ENCODE data around the gene MASP1.

MASP1 gene

GRCh38 chr3:187295316-187296034 lies 3.9 kb upstream of the MASP1 start:
- no peak for TF ChIP-seq CTCF (IDR thresholded peaks at IDR 0.05)
- Histone ChIP-seq H3K27ac (no peak overlapping the region), H3K4me3 (no peak overlapping the region)
- no peak for DNase-seq (ENCODE audit: low spot score)

DNA sequence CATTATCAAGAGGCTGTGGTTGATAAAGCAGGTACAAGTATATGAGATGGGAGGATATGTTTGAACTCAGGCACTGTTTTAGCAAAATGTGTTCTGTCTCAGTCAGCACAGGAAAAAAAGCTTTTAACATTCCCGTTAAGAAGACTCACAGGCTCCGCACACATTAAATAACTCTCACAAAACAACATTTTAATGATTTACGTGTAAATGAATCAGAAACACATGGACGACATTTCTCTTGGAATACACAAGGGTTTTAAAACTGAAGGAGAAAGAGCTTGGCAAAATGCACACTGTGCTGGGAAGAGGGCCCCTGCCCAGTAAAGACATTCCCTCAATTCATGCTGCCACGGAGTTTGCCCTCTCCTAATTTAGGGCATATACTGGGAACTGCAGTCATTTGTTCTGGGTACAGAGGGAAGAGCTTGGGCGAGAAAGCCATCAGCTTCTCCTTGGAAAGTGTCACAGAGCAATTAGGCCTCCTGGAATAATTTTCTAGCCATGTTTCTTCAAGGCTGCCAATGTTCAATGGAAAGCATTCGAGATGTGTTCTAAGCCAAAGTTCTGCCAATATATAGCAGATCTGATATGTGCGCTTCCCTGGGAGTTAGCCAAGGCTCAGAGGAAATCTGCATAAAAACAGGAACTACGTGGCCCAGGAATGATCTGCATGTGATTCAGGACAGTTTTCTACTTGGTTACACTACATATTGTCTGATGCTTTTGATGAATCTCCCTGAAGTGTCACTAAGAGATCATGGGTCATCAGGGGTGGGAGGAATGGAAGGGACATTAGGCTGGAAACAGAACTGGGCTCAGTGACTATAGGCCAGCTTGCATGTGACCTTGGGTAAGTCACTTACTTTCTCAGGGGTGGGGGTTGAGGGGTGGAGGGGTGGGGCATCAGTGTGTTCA lies 2.2 kb upstream of the MASP1 start:
- no peak for DNase-seq (ENCODE audit: low spot score)
- no peak for TF ChIP-seq CTCF (IDR thresholded peaks at IDR 0.05)
- H3K4me3 ChIP-seq: no peak overlapping the region
- H3K27ac ChIP-seq: no peak overlapping the region

GRCh38 chr3:187292631-187293515 lies 1.3 kb upstream of the MASP1 start:
- DNase-seq (ENCODE audit: low spot score): no peak
- H3K4me3 ChIP-seq: no peak overlapping the region
- no peak for TF ChIP-seq CTCF (IDR thresholded peaks at IDR 0.05)
- H3K27ac ChIP-seq: peak overlapping the region in 1 of 2 donors; percentile 38

DNA sequence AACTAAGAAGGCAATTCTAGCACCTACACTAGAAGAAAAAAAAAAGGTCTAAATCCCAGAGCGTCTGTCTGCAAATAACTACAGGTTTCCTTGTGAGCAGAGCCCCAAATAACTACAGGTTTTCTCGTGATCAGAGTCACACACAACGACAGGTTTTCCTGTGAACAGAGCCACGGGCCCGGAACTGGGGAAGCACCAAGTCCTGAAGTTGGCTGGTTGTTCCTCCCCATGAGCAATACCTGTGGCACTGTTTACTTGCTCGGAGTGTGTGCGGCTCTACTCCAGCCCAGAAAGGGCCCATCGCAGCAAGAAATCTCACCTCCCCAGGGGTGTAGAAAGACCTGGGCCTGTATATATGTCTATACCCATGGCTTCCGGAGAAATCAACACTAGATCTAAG lies 644 bp upstream of the MASP1 start:
- peak overlapping the region; percentile 9 for H3K4me3 ChIP-seq
- no peak for TF ChIP-seq CTCF (IDR thresholded peaks at IDR 0.05)
- DNase-seq (ENCODE audit: low spot score): no peak
- peak overlapping the region in 1 of 2 donors; percentile 38 for H3K27ac ChIP-seq

DNA sequence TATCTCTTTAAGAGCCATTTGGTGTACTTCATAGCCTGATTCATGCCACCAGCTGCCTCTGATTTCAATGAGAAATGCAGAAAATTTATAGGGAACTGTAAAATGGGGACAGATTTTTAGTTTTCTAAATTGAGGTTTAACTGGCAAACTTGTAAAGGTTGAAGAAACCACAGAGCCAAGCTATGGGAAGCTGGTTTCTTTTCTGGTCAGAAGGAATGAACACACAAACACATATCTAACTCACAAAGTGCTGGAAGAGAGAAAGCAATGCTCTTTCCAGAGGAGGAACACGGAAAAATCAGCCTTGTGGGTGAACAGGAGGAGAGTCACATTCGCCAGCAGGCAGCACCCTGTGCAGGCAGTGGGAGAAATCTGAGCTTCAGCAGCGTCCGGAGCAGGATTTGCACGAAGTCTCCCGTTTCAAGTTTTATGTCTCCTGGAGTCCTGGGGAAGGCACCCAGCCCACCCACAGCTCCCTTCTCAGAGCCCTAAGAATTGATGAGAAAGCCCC lies 481 bp downstream of the MASP1 start:
- DNase-seq (ENCODE audit: low spot score): no peak
- H3K4me3 ChIP-seq: peak overlapping the region; percentile 64
- no peak for TF ChIP-seq CTCF (IDR thresholded peaks at IDR 0.05)
- H3K27ac ChIP-seq: peak overlapping the region; percentile 30 to 82

DNA sequence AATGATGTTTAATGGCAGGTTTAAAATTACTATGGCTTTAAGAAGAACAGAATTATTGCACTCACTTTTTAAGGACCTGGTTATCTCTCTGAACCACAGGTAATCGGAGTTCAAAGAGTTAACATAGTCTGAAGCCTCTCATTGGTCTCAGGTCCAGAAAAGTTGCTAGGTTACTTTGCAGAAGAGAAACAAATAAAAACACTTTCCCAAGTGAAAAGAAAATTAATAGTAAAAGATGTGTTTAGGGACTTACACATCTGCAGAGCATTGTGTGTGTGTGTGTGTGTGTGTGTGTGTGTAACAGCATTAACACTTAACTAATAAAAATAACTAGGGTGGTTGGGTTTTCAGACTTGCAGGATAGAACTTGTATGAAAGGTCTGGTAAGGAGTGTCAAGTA lies 1.0 kb downstream of the MASP1 start:
- DNase-seq (ENCODE audit: low spot score): no peak
- no peak for TF ChIP-seq CTCF (IDR thresholded peaks at IDR 0.05)
- no peak overlapping the region for H3K4me3 ChIP-seq
- H3K27ac ChIP-seq: peak overlapping the region in 1 of 2 donors; percentile 20

All from coronary artery (tissue), 2 donors.